HCT116 (cell line): ENCODE data around the gene CTNNB1.

ENCODE experiments used
- CBX3 ChIP-seq: IDR thresholded peaks from 2 replicates; pipeline ENCODE4 v1.6.1; 2012; ENCODE audit warnings: low read depth
- EGR1 ChIP-seq: IDR thresholded peaks from 2 replicates; pipeline ENCODE4 v1.6.1; 2012; ENCODE audit warnings: low read depth
- JUND ChIP-seq: IDR thresholded peaks from 2 replicates; pipeline ENCODE4 v1.6.1; 2012
- POLR2AphosphoS5 ChIP-seq: IDR thresholded peaks from 2 replicates; pipeline ENCODE4 v1.6.1; 2011; ENCODE audit warnings: mild to moderate bottlenecking, low read depth, low read length, moderate library complexity
- REST ChIP-seq: IDR thresholded peaks from 2 replicates; pipeline ENCODE4 v1.6.1; 2012; ENCODE audit warnings: low read depth
- SIN3A ChIP-seq: IDR thresholded peaks from 2 replicates; pipeline ENCODE4 v1.6.1; 2012; ENCODE audit warnings: low read depth
- SRF ChIP-seq: IDR thresholded peaks from 2 replicates; pipeline ENCODE4 v1.6.1; 2012; ENCODE audit warnings: low read depth
- TF ChIP-seq, protein P1 (sequence below), 3 experiments: fragments of 200-600 bp in 1 of 3; sonication (generic) in 1 of 3; IDR thresholded peaks in 2 of 3; conservative IDR thresholded peaks in 1 of 3; 2 replicates each; pipeline ENCODE4 v1.5.1; 2012 to 2017; ENCODE audit warnings: low read depth in 2 of 3, low read length in 2 of 3, antibody characterized with exemption in 1 of 3, borderline replicate concordance in 1 of 3, control low read depth in 1 of 3, mild to moderate bottlenecking in 1 of 3, mixed read lengths in 1 of 3, mixed run types in 1 of 3, moderate library complexity in 1 of 3; ENCODE audit not compliant: insufficient read depth in 1 of 3

- TF ChIP-seq, protein P1, sequence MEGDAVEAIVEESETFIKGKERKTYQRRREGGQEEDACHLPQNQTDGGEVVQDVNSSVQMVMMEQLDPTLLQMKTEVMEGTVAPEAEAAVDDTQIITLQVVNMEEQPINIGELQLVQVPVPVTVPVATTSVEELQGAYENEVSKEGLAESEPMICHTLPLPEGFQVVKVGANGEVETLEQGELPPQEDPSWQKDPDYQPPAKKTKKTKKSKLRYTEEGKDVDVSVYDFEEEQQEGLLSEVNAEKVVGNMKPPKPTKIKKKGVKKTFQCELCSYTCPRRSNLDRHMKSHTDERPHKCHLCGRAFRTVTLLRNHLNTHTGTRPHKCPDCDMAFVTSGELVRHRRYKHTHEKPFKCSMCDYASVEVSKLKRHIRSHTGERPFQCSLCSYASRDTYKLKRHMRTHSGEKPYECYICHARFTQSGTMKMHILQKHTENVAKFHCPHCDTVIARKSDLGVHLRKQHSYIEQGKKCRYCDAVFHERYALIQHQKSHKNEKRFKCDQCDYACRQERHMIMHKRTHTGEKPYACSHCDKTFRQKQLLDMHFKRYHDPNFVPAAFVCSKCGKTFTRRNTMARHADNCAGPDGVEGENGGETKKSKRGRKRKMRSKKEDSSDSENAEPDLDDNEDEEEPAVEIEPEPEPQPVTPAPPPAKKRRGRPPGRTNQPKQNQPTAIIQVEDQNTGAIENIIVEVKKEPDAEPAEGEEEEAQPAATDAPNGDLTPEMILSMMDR (IDR thresholded peaks at IDR 0.05 in 2 of 3, conservative IDR thresholded peaks at IDR 0.05 in 1 of 3; ENCODE audit: borderline replicate concordance in 1 of 3, insufficient read depth in 1 of 3, low read depth in 2 of 3, low read length in 2 of 3): no peak
- TF ChIP-seq JUND (no peak), SIN3A (no peak), POLR2AphosphoS5 (no peak), SRF (no peak), CBX3 (no peak), REST (no peak), EGR1 (no peak)
Measured at GRCh38 chr3:41272667-41273066, 73.4 kb downstream of the CTNNB1 start.
